Breast epithelium (tissue), 3 donors: ENCODE data around the gene GNAI1.

ENCODE experiments used
- POLR2A ChIP-seq: fragments of 450-650 bp; IDR thresholded peaks from one replicate; pipeline ENCODE4 v1.6.1; 2016; ENCODE audit warnings: antibody characterized with exemption, mild to moderate bottlenecking, moderate library complexity
- TF ChIP-seq, protein P1 (sequence below), 3 donors: fragments of 450-650 bp; IDR thresholded peaks; one replicate each; pipeline ENCODE4 v1.5.1; 2016 to 2017; ENCODE audit warnings: antibody characterized with exemption in 3 of 3, mild to moderate bottlenecking in 3 of 3, moderate library complexity in 3 of 3

GRCh38 chr7:80218723-80219122 lies 84.1 kb downstream of the GNAI1 start:
- TF ChIP-seq, protein P1, sequence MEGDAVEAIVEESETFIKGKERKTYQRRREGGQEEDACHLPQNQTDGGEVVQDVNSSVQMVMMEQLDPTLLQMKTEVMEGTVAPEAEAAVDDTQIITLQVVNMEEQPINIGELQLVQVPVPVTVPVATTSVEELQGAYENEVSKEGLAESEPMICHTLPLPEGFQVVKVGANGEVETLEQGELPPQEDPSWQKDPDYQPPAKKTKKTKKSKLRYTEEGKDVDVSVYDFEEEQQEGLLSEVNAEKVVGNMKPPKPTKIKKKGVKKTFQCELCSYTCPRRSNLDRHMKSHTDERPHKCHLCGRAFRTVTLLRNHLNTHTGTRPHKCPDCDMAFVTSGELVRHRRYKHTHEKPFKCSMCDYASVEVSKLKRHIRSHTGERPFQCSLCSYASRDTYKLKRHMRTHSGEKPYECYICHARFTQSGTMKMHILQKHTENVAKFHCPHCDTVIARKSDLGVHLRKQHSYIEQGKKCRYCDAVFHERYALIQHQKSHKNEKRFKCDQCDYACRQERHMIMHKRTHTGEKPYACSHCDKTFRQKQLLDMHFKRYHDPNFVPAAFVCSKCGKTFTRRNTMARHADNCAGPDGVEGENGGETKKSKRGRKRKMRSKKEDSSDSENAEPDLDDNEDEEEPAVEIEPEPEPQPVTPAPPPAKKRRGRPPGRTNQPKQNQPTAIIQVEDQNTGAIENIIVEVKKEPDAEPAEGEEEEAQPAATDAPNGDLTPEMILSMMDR (IDR thresholded peaks at IDR 0.05): no peak
- no peak for TF ChIP-seq POLR2A
